HuH-7.5 (cell line): ENCODE results near the gene ANO6.
A peak's percentile ranks its signal among the peaks of the same experiment; 100 is the strongest.

ENCODE experiments used
- DNase-seq: peaks from one replicate; pipeline ENCODE4 v3.0.0; 2011; ENCODE audit warnings: low spot score

ANO6 gene

GRCh38 chr12:45212064-45212463 is 3.8 kb upstream of the ANO6 start:
- DNase-seq: no peak

- DNase-seq: no peak
Measured at GRCh38 chr12:45213107-45213506, 2.8 kb upstream of the ANO6 start.

GRCh38 chr12:45214071-45214470 is 1.8 kb upstream of the ANO6 start:
- DNase-seq: no peak

GRCh38 chr12:45214749-45215418 is 1.0 kb upstream of the ANO6 start:
- DNase-seq: no peak

DNA sequence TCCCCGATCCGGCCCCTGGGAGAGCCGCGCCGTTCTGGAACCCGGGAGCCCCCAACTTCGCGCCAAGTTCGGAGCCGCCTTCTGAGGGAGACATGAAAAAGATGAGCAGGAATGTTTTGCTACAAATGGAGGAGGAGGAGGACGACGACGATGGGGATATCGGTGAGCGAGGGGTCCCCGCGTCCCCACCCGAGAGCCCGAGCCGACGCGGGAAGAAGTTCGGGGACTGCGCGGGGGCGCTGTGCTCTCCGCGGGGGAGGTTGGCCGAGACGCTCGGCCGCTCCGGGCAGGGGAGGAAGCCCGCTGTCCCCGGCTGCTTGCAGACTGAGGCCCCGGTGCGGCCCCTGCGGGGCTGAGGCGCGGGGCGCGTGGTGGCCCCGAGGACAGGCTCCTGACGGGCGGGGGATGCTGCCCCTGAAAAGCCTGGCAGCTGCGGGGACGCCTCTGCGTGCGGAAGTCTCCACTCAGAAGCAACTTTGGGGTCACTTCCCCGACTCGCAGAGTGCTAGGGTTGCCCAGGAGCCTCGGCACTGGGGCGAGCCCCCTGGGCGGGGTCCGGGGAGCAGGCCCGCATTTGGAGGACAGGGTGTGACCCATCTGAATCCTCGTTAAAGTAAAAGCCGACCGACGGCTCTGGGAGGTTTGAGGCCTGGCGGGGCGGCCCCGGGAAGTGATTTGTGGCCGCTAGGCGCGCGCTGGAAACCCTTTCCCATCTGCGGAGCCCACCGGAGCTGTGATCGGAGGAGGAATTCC is 511 bp downstream of the ANO6 start:
- peak; percentile 49 for DNase-seq

DNA sequence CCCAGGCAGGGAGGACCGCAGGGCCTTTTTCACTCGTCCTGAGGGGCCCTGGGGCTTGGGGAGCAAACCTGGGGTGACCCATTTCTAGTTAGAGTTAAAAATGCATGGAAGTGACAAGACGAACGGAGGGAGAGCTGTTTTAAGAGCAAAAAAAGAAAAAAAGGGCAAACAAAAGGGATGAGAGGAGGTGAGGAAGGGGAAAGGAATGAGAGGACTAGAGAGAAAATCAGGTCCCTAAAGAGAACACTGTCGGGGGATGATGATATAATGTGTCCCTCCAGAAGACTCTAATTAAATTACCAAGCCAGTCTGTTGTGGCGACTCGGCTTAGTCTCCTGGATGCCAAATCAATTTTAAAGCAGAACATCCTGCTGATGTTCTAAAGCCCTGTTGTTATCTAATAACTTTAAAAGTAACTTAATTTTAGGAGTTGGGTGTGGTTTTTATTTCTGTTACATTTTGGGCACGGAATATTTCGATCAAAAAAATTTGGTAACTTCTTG is 1.1 kb downstream of the ANO6 start:
- no peak for DNase-seq

DNA sequence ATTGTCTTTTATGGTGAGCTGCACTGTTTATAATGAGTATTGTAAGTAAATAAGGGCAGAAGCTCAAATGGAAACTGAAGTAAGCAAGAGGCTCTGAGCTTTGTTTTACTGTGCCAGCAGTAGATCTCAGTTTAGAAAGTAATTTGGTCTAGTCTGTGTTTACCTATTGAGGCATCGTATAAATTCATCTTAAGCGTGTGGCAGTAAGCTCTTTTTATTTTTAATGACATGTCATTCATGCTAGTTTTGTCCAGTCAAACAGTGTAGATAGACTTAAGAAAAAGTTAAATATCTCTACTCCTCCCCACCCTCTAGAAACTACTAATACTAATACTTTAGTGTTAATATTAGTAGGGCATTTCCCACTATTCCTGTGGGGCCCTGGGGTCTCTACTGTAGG is 2.0 kb downstream of the ANO6 start:
- no peak for DNase-seq

DNA sequence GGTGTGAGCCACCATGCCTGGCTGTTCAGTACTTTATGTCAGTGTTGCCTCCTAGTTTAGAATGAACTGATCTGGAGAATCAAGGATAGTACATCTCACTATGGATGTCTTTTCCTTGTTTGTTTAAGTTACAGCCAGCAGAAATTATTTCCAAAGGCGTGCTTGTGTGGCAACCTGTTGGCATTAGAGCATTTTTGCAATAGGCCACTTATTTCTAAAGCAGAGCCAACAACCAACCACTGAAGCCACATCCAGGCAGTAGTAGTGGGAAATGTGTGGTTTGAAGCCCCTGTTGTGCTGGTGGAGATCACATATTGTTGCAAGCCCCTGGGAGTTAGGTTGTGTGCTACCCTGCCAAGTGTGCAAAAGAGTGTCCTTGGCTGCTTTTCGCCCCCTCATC is 3.7 kb downstream of the ANO6 start:
- no peak for DNase-seq

- no peak for DNase-seq
Measured at GRCh38 chr12:45220363-45220931, 4.6 kb downstream of the ANO6 start.

DNA sequence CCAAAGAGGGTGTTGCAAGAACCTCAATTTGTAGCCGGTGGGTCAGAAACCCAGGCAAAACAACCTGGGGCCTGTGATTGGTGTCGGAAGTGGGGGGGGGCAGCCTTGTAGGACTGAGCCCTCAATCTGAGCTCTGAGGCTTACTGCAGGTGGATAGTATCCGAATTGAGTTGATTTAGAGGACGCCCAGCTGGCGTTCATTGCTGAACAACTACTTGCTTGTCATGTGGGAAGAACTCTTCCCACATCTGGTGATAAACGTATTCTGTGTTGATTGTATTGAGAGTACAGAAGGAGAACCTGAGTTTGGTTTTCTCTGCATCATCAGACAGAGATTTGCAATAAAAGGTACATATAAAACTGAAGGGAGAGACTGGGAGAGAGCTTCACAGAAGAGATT is 5.1 kb downstream of the ANO6 start:
- no peak for DNase-seq

GRCh38 chr12:45223868-45224267 is 8.0 kb downstream of the ANO6 start:
- DNase-seq: no peak

DNA sequence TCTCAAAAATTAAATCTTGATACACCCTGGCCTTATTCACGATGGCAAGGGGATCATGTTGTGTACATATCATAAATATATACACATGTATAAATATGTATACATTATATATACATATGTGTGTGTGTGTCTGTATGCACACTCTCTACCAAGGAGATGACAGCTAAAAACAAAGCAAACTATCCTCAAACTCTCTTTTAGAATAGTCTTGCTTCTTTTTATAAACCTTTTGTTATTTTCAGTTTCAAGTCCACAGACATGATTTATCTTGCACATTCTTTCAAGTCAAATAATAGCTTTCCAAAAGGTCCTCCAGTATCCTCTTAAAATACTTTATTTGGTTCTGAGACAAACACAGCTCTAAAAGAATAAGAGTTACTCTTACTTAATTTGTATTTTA is 8.4 kb downstream of the ANO6 start:
- DNase-seq: no peak

DNA sequence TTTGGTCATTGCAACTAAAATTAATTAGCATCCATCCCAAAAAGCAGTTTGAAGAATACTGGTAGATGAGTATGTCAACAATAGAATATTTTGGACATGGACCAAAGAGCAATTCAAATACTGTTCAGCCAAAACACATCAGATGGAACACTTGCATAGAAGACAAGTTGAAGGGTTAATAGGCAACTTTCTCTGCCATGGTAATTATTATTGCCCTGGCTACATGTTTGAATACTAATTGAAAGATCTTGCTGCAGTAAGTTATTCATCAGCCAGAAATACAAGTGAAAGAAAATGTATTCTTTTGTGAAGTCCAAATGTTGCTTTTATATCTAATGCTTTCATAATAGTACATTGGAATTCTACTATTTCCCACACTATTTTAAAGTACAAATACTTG is 10.1 kb downstream of the ANO6 start:
- DNase-seq: no peak

DNA sequence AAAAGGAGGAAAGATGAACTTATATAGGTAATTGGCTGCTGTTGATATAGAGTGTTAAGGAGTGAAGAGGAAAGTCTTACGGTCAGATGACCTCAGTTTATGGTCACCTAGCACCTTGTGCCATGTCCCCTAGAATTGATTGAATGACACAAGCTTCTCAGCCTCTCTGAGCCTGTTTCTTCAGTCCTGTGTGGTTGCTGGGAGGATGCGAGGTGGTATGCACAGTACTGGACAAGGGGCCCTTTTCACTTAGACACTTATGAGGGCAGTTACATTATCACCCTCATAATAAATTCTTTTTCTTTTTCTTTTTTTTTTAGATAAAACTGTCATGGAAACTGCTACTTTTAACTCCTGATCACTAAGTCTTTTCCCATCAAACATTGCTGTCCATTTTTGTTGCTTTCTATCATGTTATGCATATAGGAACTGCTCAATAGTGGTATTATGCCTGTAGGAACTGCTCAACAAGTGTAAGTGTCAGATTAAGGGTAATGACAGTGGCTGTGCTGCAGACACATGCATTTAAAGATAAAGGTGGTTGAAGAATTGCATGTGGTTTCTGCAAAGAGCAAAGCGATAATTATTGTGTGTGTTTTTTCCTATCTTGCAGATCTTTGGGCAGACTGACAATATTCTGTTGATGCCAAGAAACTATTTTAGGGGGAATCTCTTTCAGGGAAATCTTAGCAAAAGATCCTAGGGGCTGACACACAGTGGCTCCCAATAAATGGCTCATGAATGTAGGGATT is 11.6 kb downstream of the ANO6 start:
- DNase-seq: no peak

DNA sequence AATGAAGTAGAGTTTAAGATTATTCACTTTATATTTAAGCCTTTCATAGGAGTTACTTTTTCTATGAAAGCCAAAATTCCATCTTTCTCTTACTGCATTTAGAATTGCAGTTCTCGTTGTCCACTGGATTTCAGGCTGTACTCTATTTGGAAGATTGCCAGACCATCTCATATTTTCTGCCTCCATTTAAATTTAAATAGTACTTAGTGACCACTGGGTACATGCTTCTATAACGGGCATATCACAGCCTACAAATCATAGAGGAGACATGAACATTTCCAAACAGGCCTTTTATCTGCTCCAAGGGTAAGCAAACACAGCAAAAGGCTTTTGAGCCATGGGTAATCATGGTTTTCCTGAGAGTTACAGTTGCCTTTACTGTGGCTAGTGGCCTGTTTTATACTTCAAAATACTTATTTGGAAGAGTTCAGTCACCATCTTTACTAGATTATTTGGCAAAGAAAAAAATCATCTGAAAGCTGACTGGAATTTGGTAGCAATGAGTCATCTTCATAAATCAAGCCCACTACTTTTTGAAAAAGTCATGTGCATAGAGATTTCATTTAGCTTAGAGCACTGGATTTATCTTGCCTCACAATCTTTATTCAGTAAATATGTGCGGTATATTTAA is 15.7 kb downstream of the ANO6 start:
- no peak for DNase-seq

GRCh38 chr12:45232146-45232755 is 16.4 kb downstream of the ANO6 start:
- DNase-seq: no peak

DNA sequence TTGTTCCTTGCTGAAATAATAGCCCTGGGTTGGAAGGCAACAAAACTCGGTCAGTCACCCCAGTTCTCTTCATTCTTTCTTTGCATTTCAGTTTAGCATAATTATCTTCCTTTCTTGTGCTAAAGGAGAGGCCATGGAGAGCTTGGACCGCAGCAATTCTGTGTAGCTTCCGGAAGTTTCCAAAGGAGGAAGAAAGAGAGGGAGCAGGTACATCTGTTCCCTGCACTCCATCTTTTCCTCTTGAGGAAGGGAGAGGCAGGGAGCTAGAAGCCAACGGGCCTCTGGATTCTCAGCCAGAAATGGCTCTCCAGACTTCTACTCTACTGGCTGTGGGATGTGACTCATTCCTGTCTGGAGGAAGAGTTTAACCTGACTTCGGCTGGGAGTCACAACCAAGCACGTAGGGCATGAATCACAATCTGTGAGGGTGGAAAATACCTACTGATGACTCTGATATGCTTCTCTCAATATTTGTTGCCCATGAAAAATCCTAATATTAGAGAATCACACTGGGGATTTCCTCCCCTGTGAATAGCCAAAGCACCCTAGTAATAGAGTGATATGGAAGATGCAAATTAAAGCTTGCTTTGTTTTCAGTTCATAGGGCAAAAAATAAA is 17.0 kb downstream of the ANO6 start:
- DNase-seq: no peak

- no peak for DNase-seq
Measured at GRCh38 chr12:45234139-45234865, 18.4 kb downstream of the ANO6 start.

DNA sequence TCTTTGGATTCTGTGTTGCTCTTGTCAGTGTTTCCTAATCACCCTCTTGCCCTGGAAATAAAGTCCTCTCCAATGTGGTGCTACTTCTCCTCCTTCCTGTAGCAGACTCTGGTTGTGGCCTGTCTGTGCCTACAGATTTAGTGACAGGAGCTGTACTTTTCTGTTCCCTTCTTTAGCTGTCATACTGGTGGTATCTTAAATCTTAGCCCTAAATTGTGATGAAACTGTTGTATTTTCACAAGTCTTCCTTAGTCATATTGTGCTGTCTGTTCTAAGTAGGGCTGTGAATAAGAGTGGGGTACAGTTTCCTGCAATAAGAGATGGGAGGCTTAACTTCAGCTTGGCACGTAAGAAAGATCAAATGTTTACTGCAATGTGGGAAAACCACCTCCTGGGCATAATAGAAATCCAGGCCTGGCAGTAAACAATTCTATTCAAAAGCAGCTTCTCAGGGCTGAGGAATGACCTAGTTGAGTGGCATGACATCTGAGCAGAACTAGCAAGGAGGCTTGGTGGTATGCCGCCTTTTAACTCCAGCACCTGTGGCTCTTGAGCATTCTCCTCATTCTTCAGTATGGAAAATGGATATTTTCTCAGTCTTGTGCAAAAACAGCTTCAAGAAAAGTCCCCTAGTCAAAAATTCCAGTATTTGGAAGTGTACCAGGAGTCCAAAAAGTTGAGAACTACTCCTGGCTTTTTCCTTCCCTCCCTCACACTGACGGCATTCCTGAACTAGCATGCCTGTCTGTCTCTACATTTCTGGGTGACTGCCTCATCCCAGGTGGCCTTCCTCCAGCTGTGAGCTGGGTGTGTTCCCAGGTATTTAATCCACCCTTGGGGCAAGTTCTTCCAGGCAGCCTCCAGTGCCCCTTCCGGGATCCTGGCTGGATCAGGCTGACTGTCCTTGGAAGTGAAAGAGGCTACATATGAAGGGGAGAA is 19.5 kb downstream of the ANO6 start:
- DNase-seq: no peak
